HepG2 (cell line): ENCODE data around the gene SLC16A5. TPM values are rescaled to one million over a fixed set of nuclear protein-coding genes. Genes with fewer than 3 reads are reported as not detected.

Experiments used
- BHLHE40 ChIP-seq: IDR thresholded peaks from 2 replicates; pipeline ENCODE4 v1.6.1; 2011; ENCODE audit warnings: low read length, improper control_type of control experiment
- ELF1 ChIP-seq: sonication (generic); formaldehyde crosslinking; IDR thresholded peaks from 2 replicates; pipeline ENCODE4 v1.4.0; 2020; ENCODE audit warnings: missing genetic modification reagents
- ETS1 ChIP-seq: sonication (generic); formaldehyde crosslinking; IDR thresholded peaks from 2 replicates; pipeline ENCODE4 v1.4.0; 2020; ENCODE audit warnings: missing genetic modification reagents
- GLI4 ChIP-seq: sonication (generic); formaldehyde crosslinking; IDR thresholded peaks from 2 replicates; pipeline ENCODE4 v1.5.1; 2020; ENCODE audit warnings: missing genetic modification reagents, mild to moderate bottlenecking, moderate library complexity, borderline replicate concordance
- JUN ChIP-seq: sonication (generic); formaldehyde crosslinking; IDR thresholded peaks from 2 replicates; pipeline ENCODE4 v1.4.0; 2020; ENCODE audit warnings: mild to moderate bottlenecking, missing genetic modification reagents
- LCORL ChIP-seq, 2 experiments: fragments of 450-650 bp in 1 of 2; sonication (generic) in 1 of 2; formaldehyde crosslinking in 1 of 2; IDR thresholded peaks; 2 replicates each; pipeline versions ENCODE4 v1.5.0 to v1.6.1; 2017 to 2020; ENCODE audit warnings: antibody characterized with exemption in 1 of 2, missing genetic modification reagents in 1 of 2
- MTA3 ChIP-seq: sonication (generic); formaldehyde crosslinking; IDR thresholded peaks from 2 replicates; pipeline ENCODE4 v1.4.0; 2020; ENCODE audit warnings: missing genetic modification reagents
- NFKBIZ ChIP-seq: IDR thresholded peaks from 2 replicates; pipeline ENCODE4 v1.6.1; 2018; ENCODE audit warnings: missing genetic modification reagents, missing compliant biosample characterization
- NFYB ChIP-seq: sonication (generic); formaldehyde crosslinking; IDR thresholded peaks from 2 replicates; pipeline ENCODE4 v1.4.0; 2020; ENCODE audit warnings: missing genetic modification reagents
- NPAS2 ChIP-seq: sonication (generic); formaldehyde crosslinking; IDR thresholded peaks from 2 replicates; pipeline ENCODE4 v1.8.0; 2022; ENCODE audit warnings: mild to moderate bottlenecking, missing genetic modification reagents, borderline replicate concordance
- NR1H2 ChIP-seq: sonication (generic); formaldehyde crosslinking; IDR thresholded peaks from 2 replicates; pipeline ENCODE4 v1.8.1; 2022; ENCODE audit warnings: low read depth, missing genetic modification reagents, borderline replicate concordance
- PAWR ChIP-seq: sonication (generic); formaldehyde crosslinking; IDR thresholded peaks from 2 replicates; pipeline ENCODE4 v1.4.0; 2020; ENCODE audit warnings: missing genetic modification reagents, mild to moderate bottlenecking, borderline replicate concordance
- SMAD1 ChIP-seq: sonication (generic); formaldehyde crosslinking; IDR thresholded peaks from 2 replicates; pipeline ENCODE4 v1.4.0; 2020; ENCODE audit warnings: missing genetic modification reagents, low read depth, mild to moderate bottlenecking, borderline replicate concordance
- TBP ChIP-seq: sonication (generic); formaldehyde crosslinking; IDR thresholded peaks from 2 replicates; pipeline ENCODE4 v1.5.0; 2020; ENCODE audit warnings: missing genetic modification reagents
- TCF12 ChIP-seq, 2 experiments: fragments of 450-650 bp in 1 of 2; sonication (generic) in 1 of 2; formaldehyde crosslinking in 1 of 2; IDR thresholded peaks; 2 replicates each; pipeline versions ENCODE4 v1.6.1 to v1.8.0; 2017 to 2022; ENCODE audit warnings: antibody characterized with exemption in 1 of 2, mild to moderate bottlenecking in 1 of 2, missing genetic modification reagents in 1 of 2, moderate library complexity in 1 of 2
- ZBTB2 ChIP-seq: sonication (generic); formaldehyde crosslinking; IDR thresholded peaks from 2 replicates; pipeline ENCODE4 v1.8.0; 2022; ENCODE audit warnings: low read depth, missing genetic modification reagents
- ZMYM4 ChIP-seq: sonication (generic); formaldehyde crosslinking; IDR thresholded peaks from 2 replicates; pipeline ENCODE4 v1.8.1; 2023; ENCODE audit warnings: mild to moderate bottlenecking, missing genetic modification reagents
- ZNF160 ChIP-seq: sonication (generic); formaldehyde crosslinking; IDR thresholded peaks from 2 replicates; pipeline ENCODE4 v1.8.0; 2022; ENCODE audit warnings: mild to moderate bottlenecking, inconsistent platforms, missing genetic modification reagents
- ZNF326 ChIP-seq: sonication (generic); formaldehyde crosslinking; IDR thresholded peaks from 2 replicates; pipeline ENCODE4 v1.4.0; 2020; ENCODE audit warnings: missing genetic modification reagents, borderline replicate concordance
- ZNF337 ChIP-seq: sonication (generic); formaldehyde crosslinking; IDR thresholded peaks from 2 replicates; pipeline ENCODE4 v1.5.1; 2020; ENCODE audit warnings: missing genetic modification reagents, low read depth, mild to moderate bottlenecking, borderline replicate concordance
- ZNF597 ChIP-seq: sonication (generic); formaldehyde crosslinking; IDR thresholded peaks from 2 replicates; pipeline ENCODE4 v1.5.0; 2020; ENCODE audit warnings: missing genetic modification reagents
- ZNF605 ChIP-seq: sonication (generic); formaldehyde crosslinking; IDR thresholded peaks from 2 replicates; pipeline ENCODE4 v1.8.0; 2022; ENCODE audit warnings: mild to moderate bottlenecking, missing genetic modification reagents
- ZNF710 ChIP-seq: sonication (generic); formaldehyde crosslinking; IDR thresholded peaks from 2 replicates; pipeline ENCODE4 v1.5.0; 2020; ENCODE audit warnings: mild to moderate bottlenecking, missing genetic modification reagents, borderline replicate concordance
- ZNF747 ChIP-seq: sonication (generic); formaldehyde crosslinking; IDR thresholded peaks from 2 replicates; pipeline ENCODE4 v1.8.1; 2023; ENCODE audit warnings: missing genetic modification reagents, mild to moderate bottlenecking, borderline replicate concordance
- polyA plus RNA-seq, 8 experiments: library from polyadenylated mRNA; depleted of rRNA in 3 of 8; stranded (reverse) in 7 of 8; unstranded in 1 of 8; fragments of >200 nt; fragmentation: Illumina TruSeq in 4 of 8; extraction: Trizol in 4 of 8; gene quantifications; 2 replicates each; pipeline versions ENCODE4 v1.2.1 to v1.2.3, GENCODE V29; 2011 to 2016; ENCODE audit warnings: low read depth in 4 of 8, missing spikeins in 1 of 8, mixed read lengths in 1 of 8; ENCODE audit not compliant: insufficient read depth in 1 of 8
- total RNA-seq, 5 experiments: library from RNA; depleted of rRNA; stranded (reverse); fragments of >200 nt; fragmentation: Illumina TruSeq; extraction: Trizol; gene quantifications; 2 replicates each; pipeline ENCODE4 v1.2.3, GENCODE V29; 2016; ENCODE audit warnings: low read depth in 1 of 5

SLC16A5 gene
- total and polyA plus RNA-seq, 2 of the 13 experiments (the other 11 are each of a cell fraction or from before 2014, with no cell fraction given): 0.69 to 5.6 TPM

- no peak; the same call in 1 of the 2 replicates for TF ChIP-seq ZBTB2 (CRISPR knock-in tag)
- TF ChIP-seq ZNF326 (CRISPR knock-in tag): no peak
- no peak for TF ChIP-seq NPAS2 (CRISPR knock-in tag)
- TF ChIP-seq BHLHE40: no peak
- TF ChIP-seq GLI4: no peak
- TF ChIP-seq JUN (CRISPR knock-in tag): no peak
- TF ChIP-seq NFKBIZ (CRISPR knock-in tag): no peak
- no peak for TF ChIP-seq ZMYM4 (CRISPR knock-in tag)
- TF ChIP-seq ZNF160 (CRISPR knock-in tag): no peak
- TF ChIP-seq TCF12 (IDR thresholded peaks at IDR 0.05): no peak
- TF ChIP-seq TCF12 (CRISPR knock-in tag; IDR thresholded peaks at IDR 0.05): peak; percentile 57; the same call in 1 of the 2 replicates
- no peak for TF ChIP-seq ZNF605
- TF ChIP-seq ZNF337 (CRISPR knock-in tag): no peak
- no peak for TF ChIP-seq ETS1 (CRISPR knock-in tag)
- TF ChIP-seq NFYB (CRISPR knock-in tag): no peak
- 0 out of 2 replicates have a peak, but pooled peaks have one; percentile 36 for TF ChIP-seq ZNF710
- no peak for TF ChIP-seq ELF1 (CRISPR knock-in tag)
- TF ChIP-seq PAWR (CRISPR knock-in tag): no peak
- no peak for TF ChIP-seq LCORL (IDR thresholded peaks at IDR 0.05)
- no peak for TF ChIP-seq LCORL (CRISPR knock-in tag; IDR thresholded peaks at IDR 0.05)
- TF ChIP-seq NR1H2 (CRISPR knock-in tag): no peak
- TF ChIP-seq TBP (CRISPR knock-in tag): no peak
- TF ChIP-seq ZNF597 (CRISPR knock-in tag): no peak
- TF ChIP-seq ZNF747 (CRISPR knock-in tag): peak; percentile 56; the same call in 1 of the 2 replicates
- TF ChIP-seq SMAD1 (CRISPR knock-in tag): no peak
- TF ChIP-seq MTA3: no peak
Measured at GRCh38 chr17:75110234-75110937, 22.6 kb downstream of the SLC16A5 start (continued).
